Epithelial cell of esophagus (primary cell): Measurements from ENCODE around the gene DGKH.
A peak's percentile ranks its signal among the peaks of the same experiment; 100 is the strongest.

ENCODE experiments used
- DNase-seq: peaks from one replicate; pipeline ENCODE4 v3.0.0; 2010; ENCODE audit warnings: low read depth
- H3K4me3 ChIP-seq: 2 replicates; pipeline ENCODE4 v1.5.1; 2011; ENCODE audit warnings: mild to moderate bottlenecking, low read length, control low read depth
- CTCF ChIP-seq: IDR thresholded peaks from 2 replicates; pipeline ENCODE4 v1.5.1; 2011; ENCODE audit warnings: low read depth, mild to moderate bottlenecking, low read length, control low read depth, inconsistent platforms; ENCODE audit not compliant: insufficient read depth; ENCODE audit errors: missing control alignments

The DGKH gene

GRCh38 chr13:42114278-42114677 lies 65.8 kb downstream of the DGKH start:
- DNase-seq = no peak
- TF ChIP-seq CTCF = no peak

GRCh38 chr13:42114912-42115311 lies 66.5 kb downstream of the DGKH start:
- peak; percentile 67 for DNase-seq
- TF ChIP-seq CTCF = no peak
- no peak overlapping the region for H3K4me3 ChIP-seq

More at GRCh38 chr13:42114278-42114677, 65.8 kb downstream of the DGKH start:
- no peak overlapping the region for H3K4me3 ChIP-seq

- no peak overlapping the region for H3K4me3 ChIP-seq
- no peak for TF ChIP-seq CTCF
- DNase-seq = peak; percentile 88
These were observed 67.8 kb downstream of the DGKH start for GRCh38 chr13:42116225-42116624.

- no peak for DNase-seq
- no peak overlapping the region for H3K4me3 ChIP-seq
- TF ChIP-seq CTCF = no peak
These were observed 70.6 kb downstream of the DGKH start for GRCh38 chr13:42119041-42119440.

GRCh38 chr13:42119875-42120274 lies 71.4 kb downstream of the DGKH start:
- TF ChIP-seq CTCF = no peak
- no peak overlapping the region for H3K4me3 ChIP-seq
- no peak for DNase-seq

GRCh38 chr13:42123600-42123999 lies 75.2 kb downstream of the DGKH start:
- TF ChIP-seq CTCF = no peak
- DNase-seq = peak; percentile 17
- no peak overlapping the region for H3K4me3 ChIP-seq

- no peak for TF ChIP-seq CTCF
- DNase-seq = no peak
- no peak overlapping the region for H3K4me3 ChIP-seq
These were observed 76.6 kb downstream of the DGKH start for GRCh38 chr13:42125046-42125445.
